Measurements from ENCODE around the gene BRPF3.

BRPF3 gene

DNA sequence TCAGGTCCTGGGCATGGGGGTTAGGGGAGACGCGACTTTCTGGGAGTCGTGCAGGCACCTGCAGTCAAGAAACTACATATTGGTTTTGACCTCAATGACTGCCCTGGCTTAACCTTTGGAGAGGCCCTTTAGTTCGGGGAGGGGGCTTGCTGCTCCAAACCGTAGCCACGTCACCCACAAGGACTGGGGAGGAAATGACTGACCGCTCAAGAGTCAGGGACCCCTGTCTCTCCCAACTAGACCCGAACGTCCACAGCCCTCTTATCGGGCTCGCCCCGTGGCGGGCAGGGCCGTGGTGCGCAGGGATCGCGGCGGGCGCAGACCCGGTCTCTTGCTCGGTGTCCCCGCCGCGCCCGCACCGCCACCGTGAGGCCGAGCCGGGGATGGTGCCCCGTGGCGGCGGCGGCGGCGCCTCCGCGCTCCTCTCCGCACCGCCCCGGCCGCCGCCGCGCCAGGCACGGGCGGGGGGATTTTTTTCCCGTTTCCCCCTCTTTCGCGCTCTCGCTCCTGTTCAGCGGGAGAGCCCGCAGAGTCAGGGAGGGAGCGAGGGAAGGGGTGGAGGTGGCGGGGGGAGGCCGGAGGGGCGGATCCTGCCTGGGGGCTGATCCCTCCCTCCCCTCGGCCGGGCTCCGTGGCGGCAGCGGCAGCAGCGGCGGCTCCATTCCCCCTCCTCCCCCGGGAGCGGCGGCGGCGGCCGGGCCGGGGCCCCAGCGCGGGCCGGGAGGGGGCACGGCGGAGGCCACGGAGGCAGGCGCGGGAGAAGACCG is at the start of gene BRPF3:
TSS of gene BRPF3 (plus strand) at position 632 of the 767 bp plus-strand sequence. CDS start 3,579 bp downstream, outside the sequence.
- Mint-ChIP-seq H3K4me1 (peaks cover 37% of the 10 kb centered on the region), H3K4me3 (peak within 1 kb of the TSS; percentile 83), H3K27ac (peak within 1 kb of the TSS; percentile 93), H3K36me3 (peaks cover 26% of the 10 kb centered on the region), H3K9me3 (no peaks in the 10 kb centered on the region)
- ATAC-seq (peak; percentile 77), DNase-seq (ENCODE audit: low spot score in 2 of 2) (peak; percentile 79 to 86)

DNA sequence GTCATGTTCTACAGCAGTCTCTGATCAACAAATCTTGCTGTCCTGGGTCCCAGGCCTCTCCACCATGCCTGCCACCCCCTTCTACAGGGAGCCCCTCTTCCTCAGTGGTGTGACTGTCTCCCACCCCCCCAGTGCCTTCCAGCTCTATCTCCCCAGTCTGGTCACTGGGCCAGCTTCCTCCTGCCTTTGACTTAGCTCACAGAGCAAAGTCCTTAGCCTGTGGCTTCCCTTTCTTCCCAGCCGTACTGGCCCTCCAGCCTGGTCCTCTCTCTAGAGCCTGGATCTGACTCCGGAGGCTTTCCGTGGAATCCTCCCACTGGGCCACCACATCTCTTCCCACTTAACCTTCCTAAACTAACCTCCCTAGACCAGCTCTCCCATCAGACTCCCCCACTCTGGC is 49.2 kb upstream of the BRPF3 start:
- ATAC-seq (no peak), DNase-seq (ENCODE audit: low spot score in 2 of 2) (no peak)
- H3K36me3 Mint-ChIP-seq: peaks cover 5% of the 10 kb centered on the region
- peaks cover 3% of the 10 kb centered on the region for H3K9me3 Mint-ChIP-seq
- peaks cover 16% of the 10 kb centered on the region for H3K4me1 Mint-ChIP-seq
- H3K27ac Mint-ChIP-seq: peak overlapping the region; percentile 9
- H3K4me3 Mint-ChIP-seq: no peak overlapping the region

DNA sequence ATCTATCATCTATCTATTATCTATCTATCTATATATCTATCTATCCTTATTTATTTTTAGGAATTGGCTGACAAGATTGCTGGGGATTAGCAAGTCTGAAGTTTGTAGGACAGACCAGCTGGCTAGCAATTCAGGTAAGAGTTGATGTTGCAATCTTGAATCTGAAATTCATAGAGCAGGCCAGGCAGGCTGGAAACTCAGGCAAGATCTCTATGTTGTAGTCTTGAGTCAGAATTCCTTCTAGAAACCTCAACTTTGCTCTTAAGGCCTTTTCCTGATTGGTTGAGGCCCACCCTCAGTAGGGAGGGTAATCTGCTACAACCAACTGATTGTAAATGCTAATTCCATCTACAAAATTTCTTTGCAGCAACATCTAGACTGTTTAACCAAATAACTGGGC is 47.1 kb upstream of the BRPF3 start:
- H3K9me3 Mint-ChIP-seq: peaks cover 3% of the 10 kb centered on the region
- H3K27ac Mint-ChIP-seq: no peak overlapping the region
- no peak overlapping the region for H3K4me3 Mint-ChIP-seq
- peaks cover 5% of the 10 kb centered on the region for H3K36me3 Mint-ChIP-seq
- ATAC-seq (no peak), DNase-seq (ENCODE audit: low spot score in 2 of 2) (no peak)
- H3K4me1 Mint-ChIP-seq: peaks cover 13% of the 10 kb centered on the region

DNA sequence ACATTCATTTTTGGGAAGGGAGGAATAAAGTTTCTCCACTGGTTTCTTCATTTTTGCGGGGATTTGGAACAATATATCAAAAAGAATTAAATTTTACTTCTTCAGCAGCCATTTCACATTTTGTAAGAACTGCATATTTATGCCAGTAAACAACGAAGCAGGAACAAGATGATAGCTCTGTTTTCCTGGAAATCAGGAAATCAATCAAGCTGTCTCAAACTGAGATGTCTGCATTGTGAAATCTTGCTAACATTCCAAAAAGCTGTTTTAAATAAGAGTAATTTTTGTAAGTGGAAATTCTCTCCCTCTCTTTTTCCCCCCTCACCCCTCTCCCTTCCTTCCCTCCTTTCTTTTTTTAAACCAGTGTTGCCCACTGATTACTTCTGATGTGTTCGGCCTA is 46.3 kb upstream of the BRPF3 start:
- Mint-ChIP-seq H3K36me3 (no peaks in the 10 kb centered on the region), H3K9me3 (peaks cover 3% of the 10 kb centered on the region), H3K27ac (no peak overlapping the region), H3K4me1 (peaks cover 13% of the 10 kb centered on the region), H3K4me3 (no peak overlapping the region)
- ATAC-seq (no peak), DNase-seq (ENCODE audit: low spot score in 2 of 2) (no peak)

DNA sequence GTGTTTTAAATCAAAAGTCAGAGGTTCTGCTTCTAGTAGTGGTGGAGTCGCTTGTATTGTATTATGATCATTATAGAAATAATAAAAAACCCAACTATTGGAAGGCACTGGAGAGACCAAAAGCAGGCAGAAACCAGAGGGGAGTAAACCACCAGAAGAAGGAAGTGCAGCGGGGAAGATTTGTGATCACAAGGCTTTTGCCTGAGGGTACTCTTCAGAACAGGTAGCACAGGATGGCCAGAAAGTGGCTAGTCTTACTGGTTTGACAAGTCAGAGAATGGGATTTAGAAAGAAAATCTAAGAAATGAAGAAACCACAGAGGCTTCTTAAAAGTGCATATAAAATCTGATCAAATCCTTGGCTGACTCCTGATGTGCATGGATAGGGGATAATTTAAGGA is 42.3 kb upstream of the BRPF3 start:
- no peak overlapping the region for H3K4me3 Mint-ChIP-seq
- ATAC-seq (no peak), DNase-seq (ENCODE audit: low spot score in 2 of 2) (no peak)
- H3K9me3 Mint-ChIP-seq: peaks cover 5% of the 10 kb centered on the region
- no peak overlapping the region for H3K27ac Mint-ChIP-seq
- no peaks in the 10 kb centered on the region for H3K36me3 Mint-ChIP-seq
- no peaks in the 10 kb centered on the region for H3K4me1 Mint-ChIP-seq

DNA sequence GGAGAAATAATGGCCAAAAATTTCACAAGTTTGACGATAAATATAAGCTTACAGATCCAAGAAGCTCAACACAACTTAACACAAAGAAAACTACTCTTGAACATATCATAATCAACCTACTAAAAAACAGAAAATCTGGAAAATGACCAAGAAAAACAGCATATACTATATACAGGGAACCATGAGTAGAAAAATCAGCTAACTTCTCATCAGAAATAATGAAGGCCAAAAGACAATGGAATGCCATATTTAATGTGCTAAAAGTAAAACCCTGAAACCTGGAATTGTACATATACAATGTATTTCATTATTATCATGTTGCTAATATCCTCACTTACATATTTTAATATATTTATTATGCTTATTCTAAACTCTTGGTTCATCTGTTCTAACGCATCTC is 40.9 kb upstream of the BRPF3 start:
- no peak overlapping the region for H3K27ac Mint-ChIP-seq
- DNase-seq (ENCODE audit: low spot score in 2 of 2): no peak
- no peak for ATAC-seq
- H3K4me1 Mint-ChIP-seq: no peaks in the 10 kb centered on the region
- peaks cover 5% of the 10 kb centered on the region for H3K9me3 Mint-ChIP-seq
- no peak overlapping the region for H3K4me3 Mint-ChIP-seq
- no peaks in the 10 kb centered on the region for H3K36me3 Mint-ChIP-seq

DNA sequence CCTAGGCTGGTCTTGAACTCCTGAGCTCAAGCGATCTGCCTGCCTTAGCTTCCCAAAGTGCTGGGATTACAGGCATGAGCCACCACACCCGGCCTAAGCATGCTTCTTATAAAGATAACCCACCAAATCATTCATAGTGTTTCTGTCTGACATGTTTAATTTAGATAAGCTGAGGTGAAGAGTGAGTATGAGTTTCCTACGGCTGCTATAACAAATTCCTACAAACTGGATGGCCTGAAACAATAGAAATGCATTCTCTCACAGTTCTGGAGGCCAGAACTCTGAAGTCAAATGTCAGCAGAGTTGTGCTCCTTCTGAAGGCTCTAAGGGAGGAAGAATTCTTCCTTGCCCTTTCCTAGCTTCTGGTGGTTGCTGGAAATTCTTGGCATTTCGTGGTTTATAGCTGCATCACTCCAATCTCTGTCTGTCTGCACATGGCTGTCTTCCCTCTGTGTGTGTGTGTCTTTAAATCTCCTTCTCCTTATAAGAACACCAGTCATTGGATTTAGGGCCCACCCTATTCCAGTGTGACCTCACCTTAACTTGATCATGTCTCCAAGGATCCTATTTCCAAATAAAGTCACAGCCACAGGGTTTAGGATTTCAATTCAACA is 36.3 kb upstream of the BRPF3 start:
- no peaks in the 10 kb centered on the region for H3K4me1 Mint-ChIP-seq
- no peak for DNase-seq (ENCODE audit: low spot score in 2 of 2)
- H3K27ac Mint-ChIP-seq: no peak overlapping the region
- H3K9me3 Mint-ChIP-seq: peaks cover 5% of the 10 kb centered on the region
- no peak overlapping the region for H3K4me3 Mint-ChIP-seq
- no peak for ATAC-seq
- no peaks in the 10 kb centered on the region for H3K36me3 Mint-ChIP-seq

DNA sequence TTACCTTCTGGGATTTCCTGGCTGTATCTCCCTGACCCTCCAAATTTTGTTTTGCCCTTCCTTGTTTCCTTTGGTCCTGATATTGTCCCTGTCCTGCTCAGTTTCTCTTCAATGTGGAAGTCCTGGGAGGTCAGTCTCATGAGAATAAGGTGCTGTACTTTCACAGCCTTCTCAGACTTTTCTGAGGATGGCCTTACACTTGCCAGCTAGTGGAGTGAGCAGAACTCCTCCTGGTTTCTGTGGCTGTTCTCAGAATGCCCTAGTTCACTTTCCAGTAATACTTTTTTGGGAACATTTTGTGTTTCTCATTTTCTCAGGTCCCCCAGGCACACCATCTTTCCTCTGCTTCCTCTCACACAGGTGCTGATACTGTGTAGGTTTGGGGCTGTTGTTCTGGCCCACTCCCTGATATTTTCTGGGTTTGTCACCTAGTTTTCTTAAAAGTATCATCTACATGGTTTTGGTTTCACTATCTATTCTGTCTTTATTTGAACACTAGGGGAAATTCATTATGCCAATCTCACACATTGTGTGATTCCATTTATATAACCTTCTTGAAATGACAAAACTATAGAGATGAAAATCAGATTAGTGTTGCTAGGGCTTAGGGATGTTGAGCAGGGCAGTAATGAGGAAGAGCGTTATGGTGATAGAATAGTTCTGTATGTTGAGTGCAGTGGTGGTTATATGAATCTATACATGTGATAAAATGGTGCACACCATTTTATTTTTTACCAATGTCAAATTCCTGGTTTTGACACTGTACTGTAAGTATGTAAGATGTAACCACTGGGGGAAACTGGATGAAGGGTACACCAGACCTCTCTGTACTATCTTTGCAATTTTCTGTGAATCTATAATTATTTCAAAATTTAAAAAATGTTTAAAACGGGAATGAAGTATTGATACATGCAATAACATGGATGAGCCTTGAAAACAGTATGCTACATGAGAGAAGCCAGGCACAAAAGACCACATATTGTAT is 27.2 kb upstream of the BRPF3 start:
- H3K4me3 Mint-ChIP-seq: peak overlapping the region; percentile 22
- DNase-seq (ENCODE audit: low spot score in 2 of 2): no peak
- peak; percentile 85 for ATAC-seq
- H3K4me1 Mint-ChIP-seq: peaks cover 22% of the 10 kb centered on the region
- peak overlapping the region; percentile 86 for H3K27ac Mint-ChIP-seq
- H3K9me3 Mint-ChIP-seq: peaks cover 3% of the 10 kb centered on the region
- no peaks in the 10 kb centered on the region for H3K36me3 Mint-ChIP-seq

DNA sequence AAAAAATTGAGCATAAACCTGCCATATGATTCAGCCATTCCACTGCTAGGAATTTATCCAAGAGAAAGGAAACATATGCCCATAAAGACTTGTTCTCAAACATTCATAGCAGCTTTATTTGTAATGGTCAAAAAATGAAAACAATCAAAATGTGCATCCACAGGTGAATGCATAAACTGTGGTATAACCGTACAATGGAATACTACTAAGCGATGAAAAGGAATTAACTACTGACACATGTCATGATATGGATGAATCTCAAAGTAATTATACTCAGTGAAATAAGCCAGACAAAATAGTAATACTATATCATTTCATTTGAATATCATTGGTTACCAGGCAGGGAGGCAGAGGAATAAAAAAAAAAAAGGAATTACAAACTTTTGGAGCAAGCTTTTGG is 25.8 kb upstream of the BRPF3 start:
- no peak for ATAC-seq

DNA sequence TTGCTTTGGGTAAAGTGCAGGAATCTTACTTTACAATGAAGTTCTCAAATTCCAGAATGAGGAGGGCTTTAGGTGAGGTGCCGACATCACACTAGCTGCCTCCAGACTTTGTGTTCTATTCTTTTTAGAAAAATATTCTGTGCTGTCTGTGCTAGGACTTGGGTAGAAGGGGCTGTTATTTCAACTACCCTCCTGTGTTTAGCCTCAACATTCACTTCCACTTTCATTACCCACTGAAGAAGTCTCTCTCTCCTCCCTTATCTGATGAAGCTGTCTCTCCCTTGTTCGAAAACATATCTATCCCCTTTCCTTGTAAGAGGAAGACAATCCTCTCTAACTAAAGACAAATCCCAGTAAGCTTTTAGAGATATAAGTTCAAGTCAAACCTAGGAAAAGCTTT is 25.0 kb upstream of the BRPF3 start:
- H3K4me1 Mint-ChIP-seq: peaks cover 23% of the 10 kb centered on the region
- H3K9me3 Mint-ChIP-seq: peaks cover 3% of the 10 kb centered on the region
- H3K4me3 Mint-ChIP-seq: no peak overlapping the region
- ATAC-seq (no peak), DNase-seq (ENCODE audit: low spot score in 2 of 2) (no peak)
- no peaks in the 10 kb centered on the region for H3K36me3 Mint-ChIP-seq
- H3K27ac Mint-ChIP-seq: no peak overlapping the region

More for the DNA sequence above, 25.8 kb upstream of the BRPF3 start:
- H3K36me3 Mint-ChIP-seq: no peaks in the 10 kb centered on the region
- no peak overlapping the region for H3K4me3 Mint-ChIP-seq
- DNase-seq (ENCODE audit: low spot score in 2 of 2): no peak
- H3K27ac Mint-ChIP-seq: no peak overlapping the region
- H3K4me1 Mint-ChIP-seq: peaks cover 22% of the 10 kb centered on the region
- peaks cover 3% of the 10 kb centered on the region for H3K9me3 Mint-ChIP-seq

DNA sequence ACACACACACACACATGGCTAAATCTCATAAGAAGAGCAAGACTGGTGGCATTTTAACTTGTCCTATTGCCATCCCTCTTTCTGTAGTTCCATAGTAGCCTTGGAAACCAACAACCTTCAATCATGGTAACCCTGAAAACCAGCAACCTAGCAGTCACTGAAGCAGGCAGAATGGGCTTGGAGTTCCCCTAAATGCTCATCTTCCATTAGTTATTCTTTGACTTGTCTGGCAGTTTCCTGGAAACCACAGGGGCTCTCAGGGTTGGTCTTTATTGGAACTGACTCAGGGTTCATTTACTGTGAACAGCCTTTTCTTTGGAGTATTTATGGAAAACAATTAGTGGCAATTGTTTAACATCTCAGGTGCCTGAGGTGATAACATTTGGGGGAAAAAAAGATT is 19.4 kb upstream of the BRPF3 start:
- Mint-ChIP-seq H3K27ac (peak overlapping the region; percentile 50), H3K4me3 (no peak overlapping the region), H3K4me1 (peaks cover 10% of the 10 kb centered on the region), H3K36me3 (no peaks in the 10 kb centered on the region), H3K9me3 (peaks cover 10% of the 10 kb centered on the region)
- peak; percentile 84 for ATAC-seq
- DNase-seq (ENCODE audit: low spot score in 2 of 2): no peak

DNA sequence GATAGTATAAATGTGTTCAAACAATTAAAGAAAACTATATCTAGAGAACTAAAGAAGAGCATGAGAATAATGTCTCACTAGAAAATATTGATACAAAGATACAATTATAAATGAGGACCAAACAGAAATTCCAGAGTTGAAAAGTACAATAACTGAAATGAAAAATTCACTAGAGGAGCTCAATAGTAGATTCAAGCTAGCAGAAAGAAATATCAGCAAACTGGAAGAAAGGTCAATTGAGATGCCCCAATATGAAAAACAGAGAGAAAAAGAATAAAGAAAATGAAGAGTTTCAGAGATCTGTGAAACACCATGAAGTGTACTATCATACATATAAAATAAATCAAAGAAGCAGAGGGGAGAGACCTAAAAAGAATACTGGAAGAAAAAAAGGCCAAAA is 18.0 kb upstream of the BRPF3 start:
- Mint-ChIP-seq H3K36me3 (no peaks in the 10 kb centered on the region), H3K4me1 (peaks cover 10% of the 10 kb centered on the region), H3K4me3 (no peak overlapping the region), H3K9me3 (peaks cover 13% of the 10 kb centered on the region), H3K27ac (no peak overlapping the region)
- ATAC-seq (no peak), DNase-seq (ENCODE audit: low spot score in 2 of 2) (no peak)

DNA sequence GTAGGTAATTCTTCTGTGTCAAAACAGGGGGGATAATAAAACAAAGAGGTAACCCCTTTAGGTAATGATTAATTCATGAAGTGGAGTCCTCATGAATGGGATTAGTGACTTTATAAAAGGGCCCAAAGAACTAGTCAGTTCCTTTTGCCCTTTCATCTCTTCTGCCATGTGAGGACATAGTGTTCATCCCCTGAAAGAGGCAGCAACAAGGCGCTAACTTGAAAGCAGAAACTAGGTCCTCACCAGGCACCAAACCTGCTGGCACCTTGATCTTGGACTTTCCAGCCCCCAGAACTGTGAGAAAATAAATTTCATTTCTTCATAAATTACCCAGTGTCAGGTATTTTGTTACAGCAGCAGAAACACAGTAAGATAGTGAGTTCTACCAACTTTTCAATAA is 16.4 kb upstream of the BRPF3 start:
- Mint-ChIP-seq H3K9me3 (peaks cover 13% of the 10 kb centered on the region), H3K4me3 (no peak overlapping the region), H3K27ac (no peak overlapping the region), H3K36me3 (no peaks in the 10 kb centered on the region), H3K4me1 (peaks cover 10% of the 10 kb centered on the region)
- ATAC-seq (no peak), DNase-seq (ENCODE audit: low spot score in 2 of 2) (no peak)

DNA sequence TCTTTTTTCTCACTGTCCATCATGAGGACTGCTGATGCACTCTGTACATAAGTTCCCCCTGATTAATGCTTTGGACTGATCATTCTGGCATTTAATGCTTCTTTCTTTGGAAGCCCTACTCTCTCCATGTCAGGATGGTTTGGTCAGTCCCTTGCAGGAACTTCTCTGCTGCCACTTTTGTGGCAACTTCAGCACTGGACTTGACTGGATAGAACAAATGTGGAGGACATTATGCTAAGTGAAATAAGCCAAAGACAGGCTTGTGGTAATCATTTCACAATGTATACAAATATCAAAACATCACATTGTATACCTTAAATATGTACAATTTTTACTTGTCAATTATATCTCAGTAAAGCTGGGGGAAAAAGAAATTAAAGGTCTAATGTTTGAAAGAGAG is 12.2 kb upstream of the BRPF3 start:
- Mint-ChIP-seq H3K27ac (no peak overlapping the region), H3K4me1 (no peaks in the 10 kb centered on the region), H3K36me3 (no peaks in the 10 kb centered on the region), H3K4me3 (no peak overlapping the region), H3K9me3 (peaks cover 3% of the 10 kb centered on the region)
- no peak for ATAC-seq
- no peak for DNase-seq (ENCODE audit: low spot score in 2 of 2)

DNA sequence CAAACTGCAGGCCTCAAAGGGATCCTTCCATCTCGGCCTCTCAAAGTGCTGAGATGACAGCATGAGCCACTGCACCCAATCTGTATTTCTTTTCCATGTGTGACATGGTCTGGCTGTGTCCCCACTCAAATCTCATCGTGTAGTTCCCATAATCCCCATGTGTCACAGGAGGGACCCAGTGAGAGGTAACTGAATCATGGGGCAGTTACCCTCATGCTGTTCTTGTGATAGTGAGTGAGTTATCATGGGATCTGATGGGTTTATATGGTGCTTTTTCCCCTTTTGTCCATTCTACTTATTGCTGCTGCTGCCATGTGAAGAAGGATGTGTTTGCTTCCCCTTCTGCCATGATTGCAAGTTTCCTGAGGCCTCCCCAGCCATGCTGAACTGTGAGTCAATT is 10.3 kb upstream of the BRPF3 start:
- Mint-ChIP-seq H3K4me3 (no peak overlapping the region), H3K36me3 (no peaks in the 10 kb centered on the region), H3K4me1 (no peaks in the 10 kb centered on the region), H3K27ac (no peak overlapping the region), H3K9me3 (peaks cover 3% of the 10 kb centered on the region)
- DNase-seq (ENCODE audit: low spot score in 2 of 2) (no peak), ATAC-seq (no peak)
